GM19468 (cell line): ENCODE data around the gene TRIM74.
"Not testable (repeated sequence)": the region's sequence is repeated elsewhere in the genome, so short reads cannot be mapped to it uniquely, and the experiment has no call there.

ENCODE experiments used
- ATAC-seq: cut with Tn5 transposase; IDR thresholded peaks from one replicate; pipeline ENCODE4 v1.9.1; 2021; ENCODE audit warnings: mild to moderate bottlenecking, moderate library complexity, moderate number of reproducible peaks; ENCODE audit not compliant: unreplicated experiment; ENCODE audit errors: extremely low read depth

TRIM74 gene

GRCh38 chr7:72914756-72915525 lies 54.3 kb downstream of the TRIM74 start:
- ATAC-seq: peak; percentile 47

- ATAC-seq: not testable (repeated sequence)
Measured at GRCh38 chr7:72913750-72914149, 55.5 kb downstream of the TRIM74 start.

GRCh38 chr7:72911395-72911794 lies 57.9 kb downstream of the TRIM74 start:
- ATAC-seq: not testable (repeated sequence)
